Heart right ventricle (tissue), 16 donors: ENCODE results near the gene ERBB4. TPM values are rescaled to one million over a fixed set of nuclear protein-coding genes. Genes with fewer than 3 reads are reported as not detected.

Experiments used
- ATAC-seq, 8 donors: fragments of 200-7000 bp; cut with Tn5 transposase; one replicate each; pipeline ENCODE4 v1.9.1; 2020; ENCODE audit warnings: mild to moderate bottlenecking in 8 of 8, moderate library complexity in 8 of 8, moderate number of reproducible peaks in 1 of 8
- DNase-seq, 2 donors: peaks; one replicate each; pipeline ENCODE4 v3.0.0-alpha.2; 2020
- H3K27ac ChIP-seq, 10 donors: fragments of 200-600 bp; sonication (generic) in 2 of 10; one replicate each; pipeline versions ENCODE4 v1.5.0 to v1.8.0; 2020 to 2022; ENCODE audit warnings: mild to moderate bottlenecking in 3 of 10
- H3K27me3 ChIP-seq, 7 donors: fragments of 200-600 bp; one replicate each; pipeline ENCODE4 v1.8.0; 2021 to 2022; ENCODE audit warnings: mild to moderate bottlenecking in 2 of 7
- H3K36me3 ChIP-seq, 9 donors: fragments of 200-600 bp; sonication (generic) in 1 of 9; one replicate each; pipeline versions ENCODE4 v1.5.0 to v1.8.0; 2020 to 2022; ENCODE audit warnings: mild to moderate bottlenecking in 2 of 9
- H3K4me1 ChIP-seq, 9 donors: fragments of 200-600 bp; sonication (generic) in 1 of 9; one replicate each; pipeline versions ENCODE4 v1.5.0 to v1.8.0; 2020 to 2022; ENCODE audit warnings: mild to moderate bottlenecking in 4 of 9
- H3K4me3 ChIP-seq, 10 donors: fragments of 200-600 bp; sonication (generic) in 2 of 10; one replicate each; pipeline versions ENCODE4 v1.5.0 to v1.8.0; 2020 to 2022; ENCODE audit warnings: mild to moderate bottlenecking in 7 of 10, moderate library complexity in 2 of 10
- H3K9me3 ChIP-seq, 11 donors: fragments of 200-600 bp in 10 of 11; sonication (generic) in 2 of 11; one replicate each; pipeline versions ENCODE4 v1.5.0 to v1.8.0; 2013 to 2022; ENCODE audit warnings: mild to moderate bottlenecking in 2 of 11, control low read depth in 1 of 11, moderate library complexity in 1 of 11
- WGBS, 2 donors: extraction: QIAGEN DNeasy Blood & Tissue Kit; methylation state at CpG; one replicate each; pipeline ENCODE4 v1.1.7; 2013; ENCODE audit warnings: inconsistent platforms in 1 of 2; 5-methylcytosine and 5-hydroxymethylcytosine counted together
- intact Hi-C, 10 donors: fragments of 100-400 bp; cut with DNase I; formaldehyde crosslinking; loops; one replicate each; pipeline versions ENCODE4 v1.11.1 to v1.14.2; 2022
- polyA plus RNA-seq, 2 donors: library from polyadenylated mRNA; stranded (reverse); fragments of 200-250 nt; gene quantifications; one replicate each; pipeline ENCODE4 v1.2.3, GENCODE V29; 2013
- total RNA-seq, 10 donors: library from RNA; stranded (reverse); fragmentation: NEBNext Ultra II Directional in 3 of 10; extraction: Animal tissue kit (Norgen Biotek cat#: 25700) in 3 of 10; gene quantifications; one replicate each; pipeline versions ENCODE4 v1.2.1 to v1.2.4, GENCODE V29; 2021 to 2023
- TF ChIP-seq, protein P1 (sequence below), 9 donors: fragments of 200-600 bp; sonication (generic) in 2 of 9; IDR thresholded peaks; one replicate each; pipeline versions ENCODE4 v1.5.0 to v1.8.0; 2021 to 2022; ENCODE audit warnings: antibody characterized with exemption in 9 of 9, mild to moderate bottlenecking in 5 of 9, moderate library complexity in 1 of 9
- donor health status: Arrhythmogenic right ventricular cardiomyopathy.
- donor health status: ischemic (EF 13 %, LVEDD 7.1; RV severe dilation, severe dysfunction).
- donor health status: healthy with polysubstance abuse.
- donor health status: DM: no; HTN: yes; CAD: no.
- donor health status: DM: no; HTN: no; CAD: no.
- donor health status: ischemic (EF 25% LVEDD 6.9; RV normal size, moderate dysfunction).
- donor health status: ischemic (EF 25% LVEDD 5.7; RV mildly dilated, moderate dysfunction).
- donor health status: healthy.
- donor health status: DM: yes; HTN: yes; CAD: no.
- donor health status: Ischemic cardiomyopathy.
- donor health status: ischemic (EF 35%, LVEDD 5.7; RV mildly dilated, moderate dysfunction).
- donor health status: nonischemic (EF 11% LVEDD 7.7; RV severe dilation, severe dysfunction).
- donor health status: DM: yes; HTN: yes; CAD: no.
- donor health status: PGD.
- donor health status: ischemic (EF 29% LVEDD 5.4; RV normal size, mild dysfunction).
- donor health status: nonischemic (EF 23%, LVEDD 6.1; RV moderate dilation, normal function).

The ERBB4 gene
- total and polyA plus RNA-seq, 12 donors = 1.2 to 24.6 (median 16.1) TPM

- Histone ChIP-seq H3K27me3 (no peaks in the 10 kb centered on the region), H3K4me1 (no peaks in the 10 kb centered on the region), H3K36me3 (no peaks in the 10 kb centered on the region), H3K9me3 (no peaks in the 10 kb centered on the region), H3K4me3 (no peak overlapping the region), H3K27ac (no peak overlapping the region)
- ATAC-seq (peak in 3 of 8 donors; percentile 29 to 47 (median 33)), DNase-seq (no peak)
- intact Hi-C loops = no loop called here
- TF ChIP-seq, protein P1, sequence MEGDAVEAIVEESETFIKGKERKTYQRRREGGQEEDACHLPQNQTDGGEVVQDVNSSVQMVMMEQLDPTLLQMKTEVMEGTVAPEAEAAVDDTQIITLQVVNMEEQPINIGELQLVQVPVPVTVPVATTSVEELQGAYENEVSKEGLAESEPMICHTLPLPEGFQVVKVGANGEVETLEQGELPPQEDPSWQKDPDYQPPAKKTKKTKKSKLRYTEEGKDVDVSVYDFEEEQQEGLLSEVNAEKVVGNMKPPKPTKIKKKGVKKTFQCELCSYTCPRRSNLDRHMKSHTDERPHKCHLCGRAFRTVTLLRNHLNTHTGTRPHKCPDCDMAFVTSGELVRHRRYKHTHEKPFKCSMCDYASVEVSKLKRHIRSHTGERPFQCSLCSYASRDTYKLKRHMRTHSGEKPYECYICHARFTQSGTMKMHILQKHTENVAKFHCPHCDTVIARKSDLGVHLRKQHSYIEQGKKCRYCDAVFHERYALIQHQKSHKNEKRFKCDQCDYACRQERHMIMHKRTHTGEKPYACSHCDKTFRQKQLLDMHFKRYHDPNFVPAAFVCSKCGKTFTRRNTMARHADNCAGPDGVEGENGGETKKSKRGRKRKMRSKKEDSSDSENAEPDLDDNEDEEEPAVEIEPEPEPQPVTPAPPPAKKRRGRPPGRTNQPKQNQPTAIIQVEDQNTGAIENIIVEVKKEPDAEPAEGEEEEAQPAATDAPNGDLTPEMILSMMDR (IDR thresholded peaks at IDR 0.05) = no peak
- WGBS, 2 donors = 69 to 81% methylated on average over 3 of the region's 3 CpGs
These were observed 865.3 kb downstream of the ERBB4 start for GRCh38 chr2:211673133-211673905.

GRCh38 chr2:211671977-211672376 lies 866.6 kb downstream of the ERBB4 start:
- Histone ChIP-seq H3K4me1 (no peaks in the 10 kb centered on the region), H3K9me3 (no peaks in the 10 kb centered on the region), H3K27me3 (no peaks in the 10 kb centered on the region), H3K36me3 (no peaks in the 10 kb centered on the region), H3K4me3 (no peak overlapping the region), H3K27ac (no peak overlapping the region)
- intact Hi-C loops = no loop called here
- DNase-seq (no peak), ATAC-seq (no peak)
- 60 to 70% methylated on average over 1 of the region's 1 CpG for WGBS, 2 donors
- TF ChIP-seq, protein P1 (IDR thresholded peaks at IDR 0.05) = no peak

DNA sequence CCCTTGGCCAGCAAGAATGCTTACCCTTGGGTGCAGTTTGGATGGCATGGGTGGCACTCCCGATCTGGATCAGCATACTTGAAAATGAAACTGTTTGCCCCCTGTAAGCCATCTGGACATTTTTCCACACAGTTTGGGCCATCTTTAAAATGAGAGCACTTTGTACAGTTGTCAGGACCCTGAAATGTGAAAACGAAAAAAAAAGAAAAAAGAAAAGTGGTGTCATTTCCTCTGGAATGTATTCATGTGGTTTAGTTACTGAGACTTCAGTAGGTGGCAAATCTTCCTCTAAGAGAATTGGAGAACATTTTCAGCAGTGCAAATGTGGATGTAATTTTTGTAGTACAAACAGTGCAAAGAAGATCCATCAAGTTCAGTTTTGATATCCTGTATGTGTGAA lies 873.3 kb downstream of the ERBB4 start:
- ATAC-seq (no peak), DNase-seq (no peak)
- no peaks in the 10 kb centered on the region for H3K9me3 ChIP-seq
- H3K4me1 ChIP-seq = no peaks in the 10 kb centered on the region
- WGBS, 2 donors = 74% methylated on average over 2 of the region's 2 CpGs
- H3K27ac ChIP-seq = no peak overlapping the region
- TF ChIP-seq, protein P1 (IDR thresholded peaks at IDR 0.05) = no peak
- H3K36me3 ChIP-seq = no peaks in the 10 kb centered on the region
- intact Hi-C loops = no loop called here
- no peak overlapping the region for H3K4me3 ChIP-seq
- no peaks in the 10 kb centered on the region for H3K27me3 ChIP-seq

GRCh38 chr2:211664321-211664720 lies 874.3 kb downstream of the ERBB4 start:
- TF ChIP-seq, protein P1 (IDR thresholded peaks at IDR 0.05) = no peak
- intact Hi-C loops = no loop called here
- no peaks in the 10 kb centered on the region for H3K9me3 ChIP-seq
- H3K4me3 ChIP-seq = no peak overlapping the region
- WGBS, 2 donors = 69 to 72% methylated on average over 2 of the region's 2 CpGs
- H3K36me3 ChIP-seq = no peaks in the 10 kb centered on the region
- H3K4me1 ChIP-seq = no peaks in the 10 kb centered on the region
- no peak overlapping the region for H3K27ac ChIP-seq
- ATAC-seq = no peak
- H3K27me3 ChIP-seq = no peaks in the 10 kb centered on the region
- no peak for DNase-seq
